ENCODE results near the gene OPCML.

Gene OPCML

DNA sequence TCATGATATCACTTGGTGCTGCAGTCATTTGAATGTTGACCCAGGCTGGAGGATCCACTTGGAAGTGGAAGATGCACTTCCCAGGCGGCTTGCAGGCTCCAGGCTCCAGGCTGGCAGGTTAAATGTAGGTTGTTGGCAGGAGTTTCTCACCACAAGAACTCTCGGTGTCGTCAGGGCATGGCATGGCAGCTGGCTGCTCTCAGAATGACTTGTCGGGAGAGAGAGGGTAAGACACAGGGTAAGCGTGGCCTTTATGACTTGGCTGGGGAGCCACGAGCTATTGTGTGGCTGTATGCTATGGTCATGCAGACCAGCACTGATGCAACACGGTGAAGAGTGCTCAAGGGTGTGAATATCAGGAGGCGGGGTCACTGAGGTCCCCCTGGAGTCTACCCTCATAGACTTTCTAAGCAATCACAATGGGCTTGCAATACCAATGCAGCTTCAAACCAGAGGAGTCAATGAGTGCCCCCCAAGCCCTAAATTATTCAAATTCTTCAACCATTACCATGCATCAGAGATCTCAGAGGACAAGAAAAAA, 1027.7 kb downstream of the OPCML start:
- H3F3A ChIP-seq (ENCODE audit: low read depth): no peaks in the 10 kb centered on the region
- H3K9ac ChIP-seq (ENCODE audit: low read depth, low read length, poor library complexity, severe bottlenecking): no peak overlapping the region
- H3K79me2 ChIP-seq (ENCODE audit: insufficient read depth, low read length): no peaks in the 10 kb centered on the region
- H2AFZ ChIP-seq (ENCODE audit: low read length): no peak overlapping the region
- H3K9me3 ChIP-seq (ENCODE audit: insufficient read depth, low read depth, low read length): no peaks in the 10 kb centered on the region
- H3K27me3 ChIP-seq (ENCODE audit: insufficient read depth, low read length, poor library complexity, severe bottlenecking): no peaks in the 10 kb centered on the region
- H3K4me1 ChIP-seq (ENCODE audit: insufficient read depth, low read length, poor library complexity, severe bottlenecking): no peaks in the 10 kb centered on the region
- H3K4me3 ChIP-seq (ENCODE audit: low read length, poor library complexity, severe bottlenecking): no peak overlapping the region
- H3K4me2 ChIP-seq (ENCODE audit: low read depth, low read length, poor library complexity, severe bottlenecking): no peak overlapping the region
- no peaks in the 10 kb centered on the region for H3K36me3 ChIP-seq (ENCODE audit: insufficient read depth, low read length)
- no peaks in the 10 kb centered on the region for H4K20me1 ChIP-seq (ENCODE audit: insufficient read depth, low read length, poor library complexity, severe bottlenecking)
- no peaks in the 10 kb centered on the region for H3K9me2 ChIP-seq (replicated peaks; ENCODE audit: low read depth, low read length)
- TF ChIP-seq EZH2phosphoT487 (IDR thresholded peaks at IDR 0.05; ENCODE audit: borderline replicate concordance): no peak
- TF ChIP-seq, protein P1, sequence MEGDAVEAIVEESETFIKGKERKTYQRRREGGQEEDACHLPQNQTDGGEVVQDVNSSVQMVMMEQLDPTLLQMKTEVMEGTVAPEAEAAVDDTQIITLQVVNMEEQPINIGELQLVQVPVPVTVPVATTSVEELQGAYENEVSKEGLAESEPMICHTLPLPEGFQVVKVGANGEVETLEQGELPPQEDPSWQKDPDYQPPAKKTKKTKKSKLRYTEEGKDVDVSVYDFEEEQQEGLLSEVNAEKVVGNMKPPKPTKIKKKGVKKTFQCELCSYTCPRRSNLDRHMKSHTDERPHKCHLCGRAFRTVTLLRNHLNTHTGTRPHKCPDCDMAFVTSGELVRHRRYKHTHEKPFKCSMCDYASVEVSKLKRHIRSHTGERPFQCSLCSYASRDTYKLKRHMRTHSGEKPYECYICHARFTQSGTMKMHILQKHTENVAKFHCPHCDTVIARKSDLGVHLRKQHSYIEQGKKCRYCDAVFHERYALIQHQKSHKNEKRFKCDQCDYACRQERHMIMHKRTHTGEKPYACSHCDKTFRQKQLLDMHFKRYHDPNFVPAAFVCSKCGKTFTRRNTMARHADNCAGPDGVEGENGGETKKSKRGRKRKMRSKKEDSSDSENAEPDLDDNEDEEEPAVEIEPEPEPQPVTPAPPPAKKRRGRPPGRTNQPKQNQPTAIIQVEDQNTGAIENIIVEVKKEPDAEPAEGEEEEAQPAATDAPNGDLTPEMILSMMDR (conservative IDR thresholded peaks at IDR 0.05; ENCODE audit: low read length): no peak

DNA sequence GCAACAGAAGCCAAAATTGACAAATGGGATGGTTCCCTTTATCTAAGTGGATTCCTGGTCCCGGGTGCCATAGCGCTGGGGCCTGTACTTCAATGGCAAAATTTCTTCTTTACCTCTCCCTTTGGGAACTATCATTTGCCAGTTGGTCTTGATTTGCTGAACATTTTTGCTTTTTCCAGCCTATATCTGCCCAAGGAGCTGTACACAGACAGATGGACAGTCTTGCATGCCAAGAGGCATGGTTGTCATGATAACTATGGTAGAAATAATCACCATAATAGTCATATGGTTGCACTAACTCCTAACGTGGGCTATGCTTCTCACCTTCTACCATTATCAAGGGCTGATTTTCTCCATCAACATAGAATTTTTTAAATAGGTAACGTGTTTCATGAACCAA, 1030.9 kb downstream of the OPCML start:
- H2AFZ ChIP-seq (ENCODE audit: low read length): no peak overlapping the region
- no peaks in the 10 kb centered on the region for H3K9me3 ChIP-seq (ENCODE audit: insufficient read depth, low read depth, low read length)
- no peaks in the 10 kb centered on the region for H3K4me1 ChIP-seq (ENCODE audit: insufficient read depth, low read length, poor library complexity, severe bottlenecking)
- H3K4me2 ChIP-seq (ENCODE audit: low read depth, low read length, poor library complexity, severe bottlenecking): no peak overlapping the region
- H3K27me3 ChIP-seq (ENCODE audit: insufficient read depth, low read length, poor library complexity, severe bottlenecking): no peaks in the 10 kb centered on the region
- no peaks in the 10 kb centered on the region for H3K36me3 ChIP-seq (ENCODE audit: insufficient read depth, low read length)
- H4K20me1 ChIP-seq (ENCODE audit: insufficient read depth, low read length, poor library complexity, severe bottlenecking): no peaks in the 10 kb centered on the region
- no peaks in the 10 kb centered on the region for H3K79me2 ChIP-seq (ENCODE audit: insufficient read depth, low read length)
- no peaks in the 10 kb centered on the region for H3F3A ChIP-seq (ENCODE audit: low read depth)
- TF ChIP-seq EZH2phosphoT487 (IDR thresholded peaks at IDR 0.05; ENCODE audit: borderline replicate concordance): no peak
- TF ChIP-seq, protein P1 (conservative IDR thresholded peaks at IDR 0.05; ENCODE audit: low read length): no peak
- H3K9me2 ChIP-seq (replicated peaks; ENCODE audit: low read depth, low read length): no peaks in the 10 kb centered on the region
- H3K4me3 ChIP-seq (ENCODE audit: low read length, poor library complexity, severe bottlenecking): no peak overlapping the region
- H3K9ac ChIP-seq (ENCODE audit: low read depth, low read length, poor library complexity, severe bottlenecking): no peak overlapping the region

DNA sequence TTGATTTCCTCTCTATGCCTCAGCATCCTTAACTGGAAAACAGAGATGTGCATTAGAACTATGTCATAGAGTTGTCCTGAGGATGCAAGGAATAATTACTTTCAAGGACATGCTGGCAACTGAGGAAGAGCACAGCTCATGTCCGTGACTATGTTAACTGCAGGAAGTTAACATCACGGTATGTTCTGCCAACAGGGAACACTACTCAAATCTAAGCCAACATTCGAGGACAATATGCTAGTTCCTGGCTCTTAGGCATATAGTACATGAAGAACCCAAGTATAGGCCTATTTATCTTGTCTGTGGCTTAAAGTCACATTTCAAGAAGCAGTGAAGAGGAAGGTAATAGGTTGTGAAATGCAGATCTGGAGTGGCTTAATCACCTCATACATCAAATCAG, 1032.6 kb downstream of the OPCML start:
- Histone ChIP-seq H3K4me1 (ENCODE audit: insufficient read depth, low read length, poor library complexity, severe bottlenecking) (no peaks in the 10 kb centered on the region), H3K4me3 (ENCODE audit: low read length, poor library complexity, severe bottlenecking) (no peak overlapping the region), H3K79me2 (ENCODE audit: insufficient read depth, low read length) (no peaks in the 10 kb centered on the region), H3K9me3 (ENCODE audit: insufficient read depth, low read depth, low read length) (no peaks in the 10 kb centered on the region), H3K36me3 (ENCODE audit: insufficient read depth, low read length) (no peaks in the 10 kb centered on the region), H3K9me2 (replicated peaks; ENCODE audit: low read depth, low read length) (no peaks in the 10 kb centered on the region), H3K9ac (ENCODE audit: low read depth, low read length, poor library complexity, severe bottlenecking) (no peak overlapping the region), H3K4me2 (ENCODE audit: low read depth, low read length, poor library complexity, severe bottlenecking) (no peak overlapping the region), H3K27me3 (ENCODE audit: insufficient read depth, low read length, poor library complexity, severe bottlenecking) (no peaks in the 10 kb centered on the region), H2AFZ (ENCODE audit: low read length) (no peak overlapping the region), H3F3A (ENCODE audit: low read depth) (no peaks in the 10 kb centered on the region), H4K20me1 (ENCODE audit: insufficient read depth, low read length, poor library complexity, severe bottlenecking) (no peaks in the 10 kb centered on the region)
- TF ChIP-seq, protein P1 (conservative IDR thresholded peaks at IDR 0.05; ENCODE audit: low read length): no peak
- no peak for TF ChIP-seq EZH2phosphoT487 (IDR thresholded peaks at IDR 0.05; ENCODE audit: borderline replicate concordance)
